ENCODE data around the gene SLCO6A1.

The SLCO6A1 gene

GRCh38 chr5:102498271-102499034 lies at the start of gene SLCO6A1:
Gene SLCO6A1, minus strand, starts transcription at chr5:102499001. Its CDS starts 157 bp downstream, at chr5:102498844.
- DNase-seq (ENCODE audit: low read depth), result no peak
- TF ChIP-seq CTCF (conservative IDR thresholded peaks at IDR 0.05; ENCODE audit: control insufficient read depth, insufficient read depth, low read depth, low read length), result no peak
- no peak within 1 kb of the TSS for H3K4me3 ChIP-seq (ENCODE audit: control insufficient read depth, low read depth, low read length)

GRCh38 chr5:102547141-102548035 lies 48.6 kb upstream of the SLCO6A1 start:
- no peak for TF ChIP-seq CTCF (conservative IDR thresholded peaks at IDR 0.05; ENCODE audit: control insufficient read depth, insufficient read depth, low read depth, low read length)
- H3K4me3 ChIP-seq (ENCODE audit: control insufficient read depth, low read depth, low read length), result no peak overlapping the region
- no peak for DNase-seq (ENCODE audit: low read depth)

GRCh38 chr5:102545175-102545574 lies 46.4 kb upstream of the SLCO6A1 start:
- no peak for DNase-seq (ENCODE audit: low read depth)

GRCh38 chr5:102542057-102542456 lies 43.3 kb upstream of the SLCO6A1 start:
- no peak overlapping the region for H3K4me3 ChIP-seq (ENCODE audit: control insufficient read depth, low read depth, low read length)
- no peak for TF ChIP-seq CTCF (conservative IDR thresholded peaks at IDR 0.05; ENCODE audit: control insufficient read depth, insufficient read depth, low read depth, low read length)
- DNase-seq (ENCODE audit: low read depth), result no peak

More at GRCh38 chr5:102545175-102545574, 46.4 kb upstream of the SLCO6A1 start:
- no peak overlapping the region for H3K4me3 ChIP-seq (ENCODE audit: control insufficient read depth, low read depth, low read length)
- peak; percentile 18 for TF ChIP-seq CTCF (conservative IDR thresholded peaks at IDR 0.05; ENCODE audit: control insufficient read depth, insufficient read depth, low read depth, low read length)

- no peak for DNase-seq (ENCODE audit: low read depth)
- H3K4me3 ChIP-seq (ENCODE audit: control insufficient read depth, low read depth, low read length), result no peak overlapping the region
- no peak for TF ChIP-seq CTCF (conservative IDR thresholded peaks at IDR 0.05; ENCODE audit: control insufficient read depth, insufficient read depth, low read depth, low read length)
Observed at GRCh38 chr5:102539996-102540728, 41.4 kb upstream of the SLCO6A1 start.

- no peak overlapping the region for H3K4me3 ChIP-seq (ENCODE audit: control insufficient read depth, low read depth, low read length)
- no peak for TF ChIP-seq CTCF (conservative IDR thresholded peaks at IDR 0.05; ENCODE audit: control insufficient read depth, insufficient read depth, low read depth, low read length)
- peak; percentile 35 for DNase-seq (ENCODE audit: low read depth)
Observed at GRCh38 chr5:102539562-102539961, 40.8 kb upstream of the SLCO6A1 start.
